SJCRH30 (cell line): ENCODE data around the gene CAMK1G. TPM values are rescaled to one million over a fixed set of nuclear protein-coding genes. Genes with fewer than 3 reads are reported as not detected.

Experiments used
- DNase-seq, 2 experiments: peaks; one replicate each; pipeline ENCODE4 v3.0.0-alpha.2; 2015 to 2020
- H3K27ac ChIP-seq: fragments of 250-450 bp; sonication (Bioruptor Pico); 2 replicates; pipeline ENCODE4 v1.5.1; 2020; ENCODE audit warnings: mild to moderate bottlenecking, moderate library complexity
- H3K27me3 ChIP-seq: fragments of 250-450 bp; sonication (Bioruptor Pico); 2 replicates; pipeline ENCODE4 v1.5.1; 2020; ENCODE audit warnings: mild to moderate bottlenecking, moderate library complexity
- H3K36me3 ChIP-seq: fragments of 250-450 bp; sonication (Bioruptor Pico); 2 replicates; pipeline ENCODE4 v1.5.1; 2020; ENCODE audit warnings: mild to moderate bottlenecking, moderate library complexity
- H3K4me1 ChIP-seq: fragments of 250-450 bp; sonication (Bioruptor Pico); 2 replicates; pipeline ENCODE4 v1.5.1; 2020; ENCODE audit warnings: mild to moderate bottlenecking, moderate library complexity
- H3K4me3 ChIP-seq: fragments of 250-450 bp; sonication (Bioruptor Pico); 2 replicates; pipeline ENCODE4 v1.5.1; 2020; ENCODE audit warnings: mild to moderate bottlenecking, moderate library complexity
- H3K9me3 ChIP-seq: fragments of 250-450 bp; sonication (Bioruptor Pico); replicated peaks from 2 replicates; pipeline ENCODE4 v1.5.1; 2020; ENCODE audit warnings: mild to moderate bottlenecking, moderate library complexity
- total RNA-seq: library from RNA; depleted of rRNA; stranded (reverse); fragments of >200 nt; shearing (Covaris generic); gene quantifications from 2 replicates; pipeline ENCODE4 v1.2.3, GENCODE V29; 2014

Gene CAMK1G
- total RNA-seq, 1 experiment from 2014 or later, result not detected

GRCh38 chr1:209645574-209646452 is 62.3 kb downstream of the CAMK1G start:
- Histone ChIP-seq H3K36me3 (no peaks in the 10 kb centered on the region), H3K4me3 (peak overlapping the region; percentile 12), H3K9me3 (no peaks in the 10 kb centered on the region), H3K4me1 (peaks cover 76% of the 10 kb centered on the region), H3K27me3 (no peaks in the 10 kb centered on the region), H3K27ac (peak overlapping the region; percentile 96)
- DNase-seq, result peak; percentile 90 to 94

- H3K4me1 ChIP-seq, result peaks cover 79% of the 10 kb centered on the region
- H3K36me3 ChIP-seq, result no peaks in the 10 kb centered on the region
- no peaks in the 10 kb centered on the region for H3K9me3 ChIP-seq
- H3K27me3 ChIP-seq, result no peaks in the 10 kb centered on the region
- DNase-seq, result peak; percentile 72 to 77
- H3K27ac ChIP-seq, result peak overlapping the region; percentile 96
- H3K4me3 ChIP-seq, result no peak overlapping the region
Measured at GRCh38 chr1:209646558-209646957, 63.0 kb downstream of the CAMK1G start.

- DNase-seq, result no peak
- peaks cover 76% of the 10 kb centered on the region for H3K4me1 ChIP-seq
- H3K27ac ChIP-seq, result peak overlapping the region; percentile 96
Measured at GRCh38 chr1:209647156-209647555, 63.6 kb downstream of the CAMK1G start.

GRCh38 chr1:209648346-209648745 is 64.8 kb downstream of the CAMK1G start:
- Histone ChIP-seq H3K4me1 (peaks cover 79% of the 10 kb centered on the region), H3K36me3 (no peaks in the 10 kb centered on the region), H3K4me3 (no peak overlapping the region), H3K27me3 (no peaks in the 10 kb centered on the region), H3K9me3 (no peaks in the 10 kb centered on the region), H3K27ac (peak overlapping the region; percentile 96)
- DNase-seq, result peak; percentile 50 to 64

More at GRCh38 chr1:209647156-209647555, 63.6 kb downstream of the CAMK1G start:
- H3K9me3 ChIP-seq, result no peaks in the 10 kb centered on the region
- H3K27me3 ChIP-seq, result no peaks in the 10 kb centered on the region
- no peaks in the 10 kb centered on the region for H3K36me3 ChIP-seq
- H3K4me3 ChIP-seq, result no peak overlapping the region

- peak overlapping the region; percentile 96 for H3K27ac ChIP-seq
- no peaks in the 10 kb centered on the region for H3K36me3 ChIP-seq
- peak; percentile 66 to 84 for DNase-seq
- no peak overlapping the region for H3K4me3 ChIP-seq
- H3K4me1 ChIP-seq, result peaks cover 86% of the 10 kb centered on the region
- no peaks in the 10 kb centered on the region for H3K9me3 ChIP-seq
- no peaks in the 10 kb centered on the region for H3K27me3 ChIP-seq
Measured at GRCh38 chr1:209648931-209649776, 65.6 kb downstream of the CAMK1G start.

- no peak overlapping the region; the same call in 1 of the 2 replicates for H3K27ac ChIP-seq
- H3K9me3 ChIP-seq, result no peaks in the 10 kb centered on the region
- no peaks in the 10 kb centered on the region for H3K27me3 ChIP-seq
- no peak overlapping the region for H3K4me3 ChIP-seq
- no peaks in the 10 kb centered on the region for H3K36me3 ChIP-seq
- DNase-seq, result no peak
- peaks cover 88% of the 10 kb centered on the region for H3K4me1 ChIP-seq
Measured at GRCh38 chr1:209650454-209650853, 66.9 kb downstream of the CAMK1G start.

GRCh38 chr1:209651138-209651587 is 67.6 kb downstream of the CAMK1G start:
- Histone ChIP-seq H3K4me3 (no peak overlapping the region), H3K4me1 (peaks cover 84% of the 10 kb centered on the region), H3K27me3 (no peaks in the 10 kb centered on the region), H3K27ac (peak overlapping the region; percentile 6; the same call in 1 of the 2 replicates), H3K36me3 (no peaks in the 10 kb centered on the region), H3K9me3 (no peaks in the 10 kb centered on the region)
- DNase-seq, result peak; percentile 78 to 79

- Histone ChIP-seq H3K36me3 (no peaks in the 10 kb centered on the region), H3K9me3 (no peaks in the 10 kb centered on the region), H3K4me3 (no peak within 1 kb of the TSS), H3K4me1 (peaks cover 73% of the 10 kb centered on the region), H3K27ac (peak within 1 kb of the TSS; percentile 18), H3K27me3 (no peaks in the 10 kb centered on the region)
- DNase-seq, result no peak
Measured at GRCh38 chr1:209652121-209652735, 68.7 kb downstream of the CAMK1G start, which contains the start of gene LAMB3. TSS of gene LAMB3 (minus strand) at chr1:209652425. CDS start at chr1:209650944, 1,481 bp downstream.

- DNase-seq, result peak; percentile 93 to 97
- no peaks in the 10 kb centered on the region for H3K36me3 ChIP-seq
- H3K27ac ChIP-seq, result peak overlapping the region; percentile 18
- H3K4me3 ChIP-seq, result no peak overlapping the region
- peaks cover 66% of the 10 kb centered on the region for H3K4me1 ChIP-seq
- H3K27me3 ChIP-seq, result no peaks in the 10 kb centered on the region
- H3K9me3 ChIP-seq, result no peaks in the 10 kb centered on the region
Measured at GRCh38 chr1:209652873-209653401, 69.4 kb downstream of the CAMK1G start.

GRCh38 chr1:209653915-209654351 is 70.4 kb downstream of the CAMK1G start:
- no peak overlapping the region for H3K27ac ChIP-seq
- peak in 1 of 2 experiments; percentile 49 for DNase-seq
- H3K9me3 ChIP-seq, result no peaks in the 10 kb centered on the region
- peaks cover 56% of the 10 kb centered on the region for H3K4me1 ChIP-seq
- no peaks in the 10 kb centered on the region for H3K36me3 ChIP-seq
- H3K4me3 ChIP-seq, result no peak overlapping the region
- H3K27me3 ChIP-seq, result no peaks in the 10 kb centered on the region

GRCh38 chr1:209655411-209656231 is 72.1 kb downstream of the CAMK1G start:
- Histone ChIP-seq H3K27ac (no peak overlapping the region), H3K4me1 (peaks cover 43% of the 10 kb centered on the region), H3K4me3 (no peak overlapping the region), H3K36me3 (no peaks in the 10 kb centered on the region), H3K9me3 (no peaks in the 10 kb centered on the region), H3K27me3 (no peaks in the 10 kb centered on the region)
- DNase-seq, result no peak

- Histone ChIP-seq H3K27me3 (no peaks in the 10 kb centered on the region), H3K9me3 (no peaks in the 10 kb centered on the region), H3K27ac (no peak overlapping the region), H3K4me1 (peaks cover 29% of the 10 kb centered on the region), H3K36me3 (no peaks in the 10 kb centered on the region), H3K4me3 (no peak overlapping the region)
- DNase-seq, result no peak
Measured at GRCh38 chr1:209657140-209657879, 73.8 kb downstream of the CAMK1G start.

GRCh38 chr1:209657918-209658317 is 74.4 kb downstream of the CAMK1G start:
- H3K4me1 ChIP-seq, result peaks cover 23% of the 10 kb centered on the region

More at GRCh38 chr1:209657918-209658317, 74.4 kb downstream of the CAMK1G start:
- Histone ChIP-seq H3K9me3 (no peaks in the 10 kb centered on the region), H3K27me3 (no peaks in the 10 kb centered on the region), H3K27ac (no peak overlapping the region), H3K36me3 (no peaks in the 10 kb centered on the region), H3K4me3 (no peak overlapping the region)
- no peak for DNase-seq
